Liver (tissue), 3 donors: ENCODE data around the gene PDLIM4.

Experiments
- CTCF ChIP-seq: fragments of 150-350 bp; IDR thresholded peaks from 2 replicates; pipeline ENCODE4 v1.5.1; 2017; ENCODE audit warnings: improper control_type of control experiment, low read depth, low read length; ENCODE audit not compliant: missing input control
- GABPA ChIP-seq, 2 donors: IDR thresholded peaks in 1 of 2; conservative IDR thresholded peaks in 1 of 2; 2 replicates each; pipeline ENCODE4 v1.6.1; 2016; ENCODE audit warnings: antibody characterized with exemption in 2 of 2, mild to moderate bottlenecking in 1 of 2, moderate library complexity in 1 of 2
- JUND ChIP-seq, 2 donors: IDR thresholded peaks; 2 replicates each; pipeline ENCODE4 v1.6.1; 2016; ENCODE audit warnings: antibody characterized with exemption in 2 of 2
- MAX ChIP-seq: IDR thresholded peaks from 2 replicates; pipeline ENCODE4 v1.6.1; 2016; ENCODE audit warnings: antibody characterized with exemption
- REST ChIP-seq: IDR thresholded peaks from 2 replicates; pipeline ENCODE4 v1.6.1; 2016; ENCODE audit warnings: antibody characterized with exemption, mild to moderate bottlenecking
- RXRA ChIP-seq, 2 donors: IDR thresholded peaks; 2 replicates each; pipeline ENCODE4 v1.6.1; 2017 to 2018; ENCODE audit warnings: antibody characterized with exemption in 2 of 2, mild to moderate bottlenecking in 1 of 2
- SP1 ChIP-seq: IDR thresholded peaks from 2 replicates; pipeline ENCODE4 v1.6.1; 2018; ENCODE audit warnings: antibody characterized with exemption, mild to moderate bottlenecking
- TAF1 ChIP-seq: conservative IDR thresholded peaks from 2 replicates; pipeline ENCODE4 v1.6.1; 2016; ENCODE audit warnings: antibody characterized with exemption, mild to moderate bottlenecking
- YY1 ChIP-seq: IDR thresholded peaks from 2 replicates; pipeline ENCODE4 v1.6.1; 2016; ENCODE audit warnings: antibody characterized with exemption, mild to moderate bottlenecking
- ZBTB33 ChIP-seq: IDR thresholded peaks from 2 replicates; pipeline ENCODE4 v1.6.1; 2016; ENCODE audit warnings: antibody characterized with exemption
- donor health status: healthy.
- donor health status: healthy.

GRCh38 chr5:132246806-132247205 lies 10.7 kb upstream of the PDLIM4 start:
- TF ChIP-seq CTCF (no peak), GABPA (IDR thresholded peaks at IDR 0.05 in 1 of 2, conservative IDR thresholded peaks at IDR 0.05 in 1 of 2) (no peak), ZBTB33 (no peak), MAX (no peak), REST (no peak), TAF1 (no peak), SP1 (no peak), JUND (IDR thresholded peaks at IDR 0.05) (no peak), RXRA (IDR thresholded peaks at IDR 0.05) (no peak), YY1 (no peak)
